Left hindlimb (tissue), 1 donor: ENCODE data around the gene PDS5A.
"Not testable (repeated sequence)": the region's sequence is repeated elsewhere in the genome, so short reads cannot be mapped to it uniquely, and the experiment has no call there.

Source experiments
- DNase-seq: peaks from one replicate; pipeline ENCODE4 v3.0.0-alpha.2; 2018

The PDS5A gene

DNA sequence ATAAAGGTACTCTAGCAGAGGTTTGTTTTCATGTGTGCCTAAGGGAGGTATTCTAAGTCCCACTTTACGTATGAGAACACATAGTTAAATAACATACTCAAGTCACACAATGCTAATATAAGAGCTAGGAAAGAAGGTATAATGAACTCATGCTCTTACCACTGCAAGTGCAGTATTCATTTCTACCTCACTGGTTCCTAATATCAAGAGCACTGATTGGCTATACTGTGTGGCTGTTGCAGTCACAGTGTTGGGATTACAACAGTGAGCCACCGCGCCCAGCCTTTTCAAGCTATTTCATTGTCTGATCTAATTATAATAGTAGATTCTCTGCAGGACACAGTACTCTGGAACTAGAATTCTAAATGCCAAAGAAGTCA lies 84.0 kb downstream of the PDS5A start:
- no peak for DNase-seq

DNA sequence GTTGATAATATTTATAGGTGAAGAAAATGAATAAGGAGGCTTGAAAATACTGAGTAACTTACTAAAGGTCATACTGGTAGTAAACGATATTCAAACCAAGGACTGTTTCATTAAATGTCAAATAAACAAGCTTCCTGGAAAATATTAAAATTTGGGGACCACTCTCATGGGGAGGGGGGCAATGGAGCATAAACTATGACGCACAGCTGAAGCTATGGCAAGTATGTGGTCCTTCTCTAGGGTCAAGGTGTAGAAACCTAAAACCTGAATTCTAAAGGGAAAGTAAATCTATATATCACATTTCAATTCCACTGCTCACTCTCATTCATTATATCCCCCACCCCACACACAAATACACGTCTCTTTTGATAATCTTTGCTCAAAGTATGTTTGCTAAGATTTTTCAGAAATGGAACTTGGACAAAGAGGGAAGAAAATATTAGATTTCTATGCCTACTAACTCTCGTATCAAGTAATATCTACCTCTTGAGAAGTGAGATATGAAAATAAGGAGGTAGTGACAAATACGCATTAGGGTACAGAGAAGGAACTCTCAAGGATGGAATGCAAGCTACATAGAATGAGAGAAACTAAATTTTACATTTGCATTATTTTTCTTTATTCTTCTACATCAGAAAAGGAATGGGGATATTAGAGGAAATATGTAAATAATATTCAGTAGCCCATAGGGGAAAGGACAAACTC lies 84.6 kb downstream of the PDS5A start:
- DNase-seq = no peak

DNA sequence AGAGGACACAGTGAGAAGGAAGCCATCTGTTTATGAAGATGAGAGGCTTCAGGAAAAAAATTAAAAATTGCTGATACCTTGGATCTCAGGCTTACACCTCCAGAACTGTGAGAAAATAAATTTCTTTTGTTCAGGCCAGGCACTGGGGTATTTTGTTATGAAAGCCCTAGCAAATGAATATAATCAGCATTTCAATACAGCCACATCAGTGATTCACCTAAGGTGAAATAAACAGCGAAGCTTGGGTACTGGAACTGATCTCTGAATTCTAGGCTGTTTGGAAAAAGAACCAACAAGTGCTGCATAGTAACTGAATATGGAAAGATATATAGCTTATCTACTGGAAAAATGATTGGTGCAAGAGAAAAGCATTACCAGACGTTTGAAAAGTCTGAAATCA lies 88.5 kb downstream of the PDS5A start:
- DNase-seq = no peak

DNA sequence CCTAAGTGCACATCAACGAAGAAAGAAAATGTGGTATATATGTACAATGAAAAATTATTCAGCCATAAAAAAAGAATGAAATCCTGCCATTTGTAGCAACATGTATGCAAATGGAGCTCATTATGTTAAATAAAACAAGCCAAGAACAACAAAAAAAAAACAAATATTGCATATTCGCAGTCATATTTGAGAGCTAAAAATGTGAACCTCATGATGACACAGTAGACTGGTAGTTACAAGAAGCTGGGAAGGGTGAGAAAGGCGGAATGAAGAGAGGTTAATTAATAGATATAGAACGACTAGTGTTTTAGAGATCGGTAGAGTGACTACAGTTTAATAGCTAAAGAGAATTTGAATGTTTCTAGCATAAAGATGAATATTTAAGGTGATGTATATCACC lies 89.2 kb downstream of the PDS5A start:
- DNase-seq = no peak

DNA sequence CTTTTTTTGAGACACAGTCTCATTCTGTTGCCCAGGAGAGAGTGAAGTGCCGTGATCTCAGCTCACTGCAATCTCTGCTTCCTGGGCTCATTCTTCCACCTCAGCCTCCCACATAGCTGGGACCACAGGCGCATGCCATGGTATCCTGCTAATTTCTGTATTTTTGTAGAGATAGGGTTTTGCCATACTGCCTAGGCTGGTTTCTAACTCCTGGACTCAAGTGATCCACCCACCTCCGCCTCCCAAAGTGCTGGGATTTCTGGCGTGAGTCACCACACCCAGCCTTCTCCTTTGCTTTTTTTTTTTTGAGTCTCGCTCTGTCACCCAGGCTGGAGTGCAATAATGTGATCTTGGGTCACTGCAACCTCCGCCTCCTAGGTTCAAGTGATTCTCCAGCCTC lies 94.1 kb downstream of the PDS5A start:
- DNase-seq = no peak

DNA sequence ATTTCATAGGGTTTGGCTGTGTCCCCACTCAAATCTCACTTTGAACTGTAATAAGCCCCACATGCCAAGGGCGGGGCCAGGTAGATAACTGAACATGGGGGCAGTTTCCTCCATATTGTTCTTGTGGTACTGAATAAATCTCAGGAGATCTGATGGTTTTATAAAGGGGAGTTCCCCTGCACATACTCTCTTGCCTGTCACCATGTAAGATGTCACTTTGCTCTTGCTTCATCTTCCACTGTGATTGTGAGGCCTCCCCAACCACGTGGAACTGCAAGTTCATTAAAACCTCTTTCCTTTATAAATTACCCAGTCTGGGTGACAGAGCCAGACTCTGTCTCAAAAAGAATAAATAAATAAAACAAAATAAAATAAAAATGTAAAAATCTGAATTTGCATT lies 95.9 kb downstream of the PDS5A start:
- no peak for DNase-seq

DNA sequence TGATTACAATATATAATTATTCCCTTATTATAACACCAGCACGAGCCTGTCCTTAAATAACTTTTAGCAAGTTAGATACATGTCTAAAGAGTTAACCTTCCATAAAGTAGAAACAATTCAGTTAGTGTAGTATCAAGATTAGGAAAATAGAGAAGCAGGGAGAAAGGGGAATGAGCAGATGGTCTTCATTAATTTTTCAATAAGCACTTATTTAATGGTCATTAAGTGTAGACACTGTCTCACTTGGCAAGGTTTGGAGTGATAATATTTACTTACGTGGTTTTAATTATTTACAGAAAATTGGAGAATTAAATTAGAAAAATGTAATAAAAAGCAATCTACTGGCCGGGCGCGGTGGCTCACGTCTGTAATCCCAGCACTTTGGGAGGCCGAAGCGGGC lies 99.7 kb downstream of the PDS5A start:
- DNase-seq = no peak

DNA sequence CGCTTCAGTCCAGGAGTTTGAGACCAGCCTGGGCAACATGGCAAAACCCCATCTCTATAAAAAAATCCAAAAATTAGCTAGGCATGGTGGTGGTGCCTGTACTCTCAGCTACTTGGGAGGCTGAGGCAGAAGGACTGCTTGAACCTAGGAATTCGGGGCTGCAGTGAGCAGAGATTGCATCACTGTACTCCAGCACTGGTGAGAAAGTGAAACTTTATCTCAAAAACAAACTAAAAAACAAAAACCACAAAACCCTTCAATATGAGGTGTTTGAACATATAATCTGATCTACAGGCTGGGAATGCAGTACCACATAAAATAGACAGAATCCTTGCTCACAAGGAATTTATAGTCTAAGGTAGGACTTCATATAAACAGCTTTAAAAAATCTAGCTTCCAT lies 103.9 kb downstream of the PDS5A start:
- DNase-seq = no peak

DNA sequence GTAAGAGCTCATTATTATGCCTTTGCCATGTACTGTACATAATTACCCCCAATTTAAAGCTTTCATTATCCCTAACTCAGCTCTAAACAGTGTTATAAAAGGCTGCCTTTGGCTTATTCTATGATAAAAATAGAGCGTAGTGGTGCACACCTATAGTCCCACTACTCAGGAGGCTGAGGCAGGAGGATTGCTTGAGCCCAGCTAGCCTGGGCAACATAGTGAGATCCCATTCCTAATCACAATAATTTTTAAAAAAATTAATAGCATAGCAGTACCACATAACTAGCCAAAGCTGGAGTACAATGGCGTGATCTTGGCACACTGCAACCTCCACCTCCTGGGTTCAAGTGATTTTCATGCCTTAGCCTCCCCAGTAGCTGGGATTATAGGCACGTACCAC lies 112.4 kb downstream of the PDS5A start:
- no peak for DNase-seq

DNA sequence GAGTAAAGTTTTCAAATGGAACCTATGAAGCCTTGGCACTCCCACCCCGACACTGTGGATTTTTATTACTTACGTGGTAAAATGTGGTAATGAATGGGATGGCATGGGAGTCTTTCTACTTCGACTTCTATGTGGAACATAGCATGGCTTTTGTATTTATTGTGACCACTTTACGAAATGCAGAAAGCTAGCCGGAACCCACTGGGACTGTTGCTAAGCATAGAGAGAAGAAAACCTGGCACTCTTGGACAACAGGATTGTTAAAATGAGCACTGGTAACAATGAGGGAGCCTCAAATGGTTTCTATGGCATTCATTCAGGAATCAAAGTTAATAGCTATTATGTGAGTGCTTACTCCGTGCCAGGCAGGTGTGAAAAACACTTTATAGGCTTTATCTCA lies 113.3 kb downstream of the PDS5A start:
- no peak for DNase-seq

DNA sequence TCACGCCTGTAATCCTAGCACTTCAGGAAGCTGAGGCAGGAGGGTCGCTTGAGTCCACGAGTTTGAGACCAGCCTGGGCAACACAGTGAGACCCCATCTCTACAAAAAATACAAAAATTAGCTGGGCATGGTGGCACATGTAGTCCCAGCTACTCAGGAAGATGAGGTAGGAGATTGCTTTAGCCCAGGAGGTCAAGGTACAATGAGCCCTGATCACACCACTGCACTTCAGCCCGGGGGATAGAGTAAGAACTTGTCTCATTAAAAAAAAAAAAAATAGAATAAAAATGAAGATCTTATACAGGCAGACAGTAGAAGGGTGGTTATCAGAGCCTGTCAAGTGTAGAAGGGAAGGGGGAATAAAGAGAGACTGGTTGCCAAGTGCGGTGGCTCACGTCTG lies 116.9 kb downstream of the PDS5A start:
- DNase-seq = no peak

DNA sequence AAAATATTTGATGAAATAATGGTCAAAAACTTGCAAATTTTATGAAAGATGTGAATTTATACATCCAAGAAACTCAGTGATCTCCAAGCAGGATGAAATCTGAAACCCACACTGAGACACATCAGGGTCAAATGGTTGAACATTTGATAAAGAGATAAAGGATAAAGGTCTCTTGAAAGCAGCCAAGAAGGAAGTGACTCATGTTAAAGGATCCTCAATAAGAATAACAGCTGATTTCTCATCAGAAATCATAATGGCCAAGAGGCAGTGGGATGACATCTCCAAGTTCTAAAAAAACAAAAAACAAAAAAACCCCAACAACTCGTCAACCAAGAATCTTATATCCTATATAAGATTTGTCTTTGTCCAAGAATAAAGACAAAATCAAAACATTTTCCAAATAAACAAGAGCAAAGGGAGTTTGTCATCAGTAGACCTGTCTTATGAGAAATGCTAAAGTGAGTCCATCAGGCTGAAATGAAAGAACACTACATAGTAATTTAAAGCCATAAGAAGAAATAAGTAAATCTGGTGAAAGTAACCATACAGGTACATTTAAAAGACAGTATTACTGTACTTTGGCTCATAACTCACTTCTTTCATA lies 121.7 kb downstream of the PDS5A start:
- no peak for DNase-seq

DNA sequence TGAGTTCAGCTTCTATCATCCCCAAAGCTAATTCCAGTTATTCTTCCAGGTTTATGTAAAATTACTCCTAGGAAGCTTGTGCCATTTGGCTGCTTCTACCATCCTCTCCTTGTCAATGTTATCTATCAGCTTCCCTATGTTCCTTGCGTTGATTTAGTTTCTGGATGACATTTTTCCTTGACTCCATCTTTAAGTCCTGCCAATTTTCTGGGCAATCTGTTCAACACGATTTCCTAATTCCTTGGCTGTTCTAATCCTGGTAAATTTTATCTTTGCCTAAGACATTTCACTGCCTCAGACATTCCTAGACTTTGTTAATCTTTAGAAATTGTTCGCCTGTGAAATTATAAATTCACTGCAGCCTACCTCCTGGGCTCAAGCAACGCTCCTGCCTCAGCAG lies 125.1 kb downstream of the PDS5A start:
- no peak for DNase-seq

DNA sequence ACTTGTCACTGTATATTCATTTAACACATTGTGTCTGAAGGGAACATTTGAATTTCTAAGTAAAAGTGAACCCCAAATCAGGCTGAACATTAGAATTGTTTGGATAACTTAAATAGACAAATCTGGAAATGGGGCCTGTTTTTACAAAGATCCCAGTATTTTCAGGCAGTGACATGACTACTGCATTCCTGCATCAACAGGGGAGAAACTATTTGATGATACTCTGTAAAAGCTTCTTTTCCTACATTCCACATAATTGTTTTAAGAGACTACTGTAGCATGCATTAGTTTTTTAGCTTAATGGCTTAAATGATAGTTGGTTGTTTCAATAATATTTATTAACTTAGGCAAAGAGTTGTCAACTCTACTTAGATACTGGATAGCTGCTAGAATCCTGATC lies 127.0 kb downstream of the PDS5A start:
- DNase-seq = no peak

DNA sequence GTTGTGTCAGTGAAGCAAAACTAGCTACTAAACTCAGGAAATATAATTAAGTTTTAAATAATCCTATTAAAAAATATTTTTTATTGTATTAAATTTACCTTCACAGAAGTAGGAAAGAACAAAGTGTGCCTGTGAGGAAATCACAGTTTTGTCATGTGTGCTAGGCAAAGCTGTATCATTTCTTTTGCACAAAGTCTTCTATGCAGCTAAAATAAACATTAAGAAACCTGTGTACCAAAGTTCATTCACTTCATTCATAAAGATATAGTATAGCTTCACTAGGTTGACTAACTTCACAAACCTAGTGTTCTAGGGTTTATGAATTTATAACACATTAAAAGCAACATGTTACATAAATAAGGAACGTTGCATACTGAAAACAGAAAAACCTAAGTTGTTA lies 131.0 kb downstream of the PDS5A start:
- DNase-seq = no peak

DNA sequence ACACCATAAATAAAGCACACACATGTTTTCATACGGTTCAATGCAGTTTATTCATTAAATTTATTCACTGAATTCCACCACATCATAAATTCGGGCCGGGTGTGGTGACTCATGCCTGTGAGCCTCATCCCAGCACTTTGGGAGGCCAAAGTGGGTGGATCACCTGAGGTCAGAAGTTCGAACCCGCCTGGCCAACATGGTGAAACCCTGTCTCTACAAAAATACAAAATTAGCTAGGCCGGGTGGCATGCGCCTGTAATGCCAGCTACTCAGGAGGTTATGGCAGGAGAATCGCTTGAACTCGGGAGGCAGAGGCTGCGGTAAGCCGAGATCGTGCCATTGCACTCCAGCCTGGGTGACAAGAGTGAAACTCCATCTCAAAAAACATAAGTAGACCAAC lies 131.6 kb downstream of the PDS5A start:
- DNase-seq = no peak

DNA sequence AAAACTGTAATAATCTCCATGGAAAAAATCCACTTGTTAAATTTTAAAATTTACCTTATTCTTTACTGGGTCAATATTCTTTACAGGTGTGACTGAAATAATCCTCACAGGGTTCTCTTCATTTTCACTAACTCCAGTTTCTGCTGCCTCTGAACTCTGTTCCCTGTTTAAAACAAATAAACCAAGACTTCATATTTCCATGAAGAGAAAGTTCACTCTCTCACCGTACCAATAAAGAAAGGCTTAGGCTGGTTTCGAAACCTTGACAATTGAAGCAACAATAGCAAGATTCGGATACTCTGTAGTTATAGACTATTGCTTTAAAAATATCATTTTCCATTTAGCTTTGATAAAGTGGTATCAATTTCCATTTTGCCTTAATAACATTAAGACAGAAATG lies 135.8 kb downstream of the PDS5A start:
- DNase-seq = no peak

DNA sequence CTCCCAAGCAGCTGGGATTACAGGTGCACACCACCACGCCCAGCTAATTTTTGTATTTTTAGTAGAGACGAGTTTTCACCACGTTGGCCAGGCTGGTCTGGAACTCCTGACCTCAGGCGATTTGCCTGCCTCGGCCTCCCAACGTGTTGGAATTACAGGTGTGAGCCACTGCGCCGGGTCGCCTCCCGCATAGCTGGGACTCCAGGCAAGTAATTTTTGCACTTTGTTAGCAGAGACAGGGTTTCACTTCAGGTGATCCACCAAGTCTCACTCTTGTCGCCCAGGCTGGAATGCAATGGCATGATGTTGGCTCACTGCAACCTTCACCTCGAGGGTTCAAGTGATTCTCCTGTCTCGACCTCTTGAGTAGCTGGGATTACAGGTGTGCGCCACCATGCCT lies 137.2 kb downstream of the PDS5A start:
- DNase-seq = not testable (repeated sequence)

DNA sequence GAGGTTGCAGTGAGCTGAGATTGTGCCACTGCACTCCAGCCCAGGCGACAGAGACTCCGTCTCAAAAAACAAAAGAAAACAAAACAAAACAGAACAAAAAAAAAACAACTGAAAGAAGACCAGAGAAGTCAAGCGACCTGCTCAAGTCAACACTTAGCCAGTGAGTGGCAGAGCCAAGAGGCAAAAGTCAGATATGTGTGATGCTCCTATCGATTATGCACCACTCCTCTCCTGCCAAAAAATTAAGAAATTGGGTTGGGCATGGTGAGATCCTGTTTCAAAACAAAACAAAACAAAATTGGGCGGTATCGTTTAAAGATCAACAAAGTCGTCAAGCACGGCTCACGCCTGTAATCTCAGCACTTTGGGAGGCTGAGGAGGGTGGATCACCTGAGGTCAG lies 137.7 kb downstream of the PDS5A start:
- no peak for DNase-seq

DNA sequence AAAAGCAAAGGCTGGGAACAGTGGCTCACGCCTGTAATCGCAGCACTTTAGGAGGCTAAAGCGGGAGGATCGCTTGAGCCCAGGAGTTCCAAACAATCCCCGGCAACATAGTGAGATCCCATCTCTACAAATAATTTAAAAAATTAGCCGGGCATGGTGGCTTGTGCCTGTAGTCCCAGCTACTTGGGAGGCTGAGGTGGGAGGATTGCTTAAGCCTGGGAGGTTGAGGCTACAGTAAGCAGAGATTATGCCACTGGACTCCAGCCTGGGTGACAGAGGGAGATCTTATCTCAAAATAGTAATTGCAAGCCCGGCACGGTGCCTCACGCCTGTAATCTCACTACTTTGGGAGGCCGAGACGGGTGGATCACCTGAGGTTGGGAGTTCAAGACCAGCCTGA lies 139.3 kb downstream of the PDS5A start:
- DNase-seq = not testable (repeated sequence)

DNA sequence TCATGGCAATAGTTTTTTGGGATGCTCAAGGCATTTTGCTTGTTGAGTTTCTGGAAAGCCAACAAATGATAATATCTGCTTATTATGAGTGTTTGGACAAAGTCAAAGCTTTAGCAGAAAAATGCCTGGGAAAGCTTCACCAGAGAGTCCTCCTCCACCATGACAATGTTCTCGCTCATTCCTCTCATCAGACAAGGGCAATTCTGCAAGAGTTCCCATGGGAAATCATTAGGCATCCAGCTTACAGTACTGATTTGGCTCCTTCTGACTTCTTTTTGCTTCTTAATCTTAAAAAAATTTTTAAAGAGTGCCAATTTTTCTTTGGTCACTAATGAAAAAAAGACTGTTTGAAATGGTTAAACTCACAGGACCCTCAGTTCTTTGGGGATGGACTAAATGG lies 143.4 kb downstream of the PDS5A start:
- DNase-seq = no peak

DNA sequence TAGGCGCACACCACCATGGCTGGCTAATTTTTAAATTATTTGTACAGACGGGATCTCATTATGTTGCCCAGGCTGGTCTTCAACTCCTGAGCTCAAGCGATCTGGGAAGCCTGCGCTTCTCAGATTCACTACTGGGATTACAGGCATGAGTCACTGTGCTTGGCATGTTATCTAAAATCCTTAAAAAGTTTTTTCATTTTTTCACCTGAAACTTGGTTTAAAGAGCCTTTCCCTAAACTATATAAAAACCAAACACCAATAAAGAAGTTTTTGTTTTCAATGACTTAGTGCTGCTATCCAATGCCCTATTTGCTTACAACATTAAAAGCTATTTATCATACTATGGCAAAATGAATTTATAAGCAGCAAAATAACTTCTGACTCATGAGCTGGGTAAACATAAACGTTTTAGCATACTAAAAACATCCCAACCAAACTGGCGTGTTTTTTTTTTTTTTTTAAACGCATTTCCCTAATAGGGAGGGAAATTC lies 151.9 kb downstream of the PDS5A start:
- no peak for DNase-seq

DNA sequence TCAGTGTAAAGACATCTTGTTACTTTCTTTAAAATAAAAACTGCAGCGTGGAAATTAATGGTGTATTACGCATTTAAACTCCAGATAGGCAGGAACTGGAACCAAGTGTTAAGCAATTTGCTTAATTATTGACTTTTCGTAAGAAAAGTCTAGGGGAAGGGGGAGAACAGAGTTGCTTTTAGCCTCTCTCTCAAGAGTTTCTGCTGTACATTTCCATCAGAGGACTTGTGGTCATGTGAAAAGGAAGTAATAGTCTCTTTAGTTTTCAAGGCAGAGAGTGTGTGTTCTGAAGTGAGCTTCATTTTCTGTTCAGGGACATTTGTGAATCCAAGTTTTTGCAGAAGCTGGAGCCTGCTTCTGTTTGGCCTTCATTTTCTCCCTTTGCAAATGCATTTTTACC lies 152.6 kb downstream of the PDS5A start:
- DNase-seq = no peak

DNA sequence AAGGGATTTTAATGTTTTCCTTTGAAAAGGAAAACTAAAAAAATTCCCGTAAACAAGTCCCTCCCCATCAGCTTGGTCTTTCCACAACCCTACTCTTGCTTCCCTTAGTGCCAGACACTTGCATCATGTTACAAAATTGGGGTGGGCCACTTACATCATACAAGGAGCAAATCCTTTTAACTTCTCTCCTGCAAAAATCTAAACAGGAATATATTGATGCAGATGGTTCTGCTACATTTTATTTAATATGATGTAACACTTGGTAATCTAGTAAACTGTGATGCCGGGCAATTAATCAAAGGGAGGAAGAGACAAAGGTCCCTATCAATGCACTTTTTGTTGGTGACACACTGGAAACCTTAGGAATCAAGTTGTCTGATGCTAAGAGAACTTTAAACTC lies 154.5 kb downstream of the PDS5A start:
- DNase-seq = no peak

DNA sequence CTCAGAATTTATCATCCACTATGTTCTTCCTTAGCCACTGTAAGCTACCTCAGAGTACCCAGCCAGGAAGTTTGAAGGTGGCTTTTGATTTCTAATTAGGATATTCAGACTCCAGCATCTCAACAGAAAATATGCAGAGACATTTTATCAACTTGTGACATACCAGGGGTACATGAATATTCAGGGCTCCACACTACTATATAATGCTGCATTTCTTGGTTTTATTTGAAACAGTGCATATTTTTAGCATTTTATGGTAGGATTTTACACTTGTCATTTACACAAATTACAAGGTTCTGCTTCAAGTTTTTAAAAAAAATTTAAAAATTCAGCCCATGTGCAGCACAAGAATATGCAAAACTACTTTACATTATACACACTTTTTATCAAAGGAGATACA lies 155.0 kb downstream of the PDS5A start:
- DNase-seq = no peak
